GM23338 (cell line): Measurements from ENCODE around the gene TRAF3IP1. TPM values are rescaled to one million over a fixed set of nuclear protein-coding genes. Genes with fewer than 3 reads are reported as not detected.

Experiments used
- ATAC-seq: fragments of 200-7000 bp; cut with Tn5 transposase; 3 replicates; pipeline ENCODE4 v1.9.1; 2020
- DNase-seq: peaks from one replicate; pipeline ENCODE4 v3.0.0-alpha.2; 2015; ENCODE audit warnings: low spot score
- H2AFZ ChIP-seq: fragments of 200-600 bp; sonication (generic); 2 replicates; pipeline ENCODE4 v1.8.0; 2016; ENCODE audit warnings: antibody characterized with exemption, mild to moderate bottlenecking, moderate library complexity
- H3F3A ChIP-seq: fragments of 200-600 bp; sonication (generic); replicated peaks from 2 replicates; pipeline ENCODE4 v1.8.0; 2017; ENCODE audit warnings: antibody characterized with exemption, mixed run types, low read depth
- H3K27ac ChIP-seq: fragments of 200-600 bp; sonication (generic); 2 replicates; pipeline ENCODE4 v1.6.1; 2016; ENCODE audit warnings: low read depth
- H3K27me3 ChIP-seq: fragments of 200-600 bp; sonication (generic); 2 replicates; pipeline ENCODE4 v1.8.0; 2016; ENCODE audit warnings: mild to moderate bottlenecking, mixed run types, moderate library complexity; ENCODE audit not compliant: insufficient read depth
- H3K36me3 ChIP-seq: fragments of 200-600 bp; sonication (generic); 2 replicates; pipeline ENCODE4 v1.8.0; 2016; ENCODE audit warnings: mild to moderate bottlenecking; ENCODE audit not compliant: insufficient read depth
- H3K4me1 ChIP-seq: fragments of 200-600 bp; sonication (generic); 2 replicates; pipeline ENCODE4 v1.8.0; 2016; ENCODE audit warnings: mild to moderate bottlenecking, moderate library complexity; ENCODE audit not compliant: insufficient read depth
- H3K4me2 ChIP-seq: fragments of 200-600 bp; sonication (generic); 2 replicates; pipeline ENCODE4 v1.7.1; 2017; ENCODE audit warnings: mixed run types
- H3K4me3 ChIP-seq: fragments of 200-600 bp; sonication (generic); 2 replicates; pipeline ENCODE4 v1.6.1; 2016; ENCODE audit warnings: mixed run types
- H3K79me2 ChIP-seq: fragments of 200-600 bp; sonication (generic); replicated peaks from 2 replicates; pipeline ENCODE4 v1.8.0; 2017; ENCODE audit warnings: mild to moderate bottlenecking; ENCODE audit not compliant: insufficient read depth
- H3K9me2 ChIP-seq: fragments of 200-600 bp; sonication (generic); 2 replicates; pipeline ENCODE4 v1.8.0; 2017; ENCODE audit not compliant: insufficient read depth
- H4K20me1 ChIP-seq: fragments of 200-600 bp; sonication (generic); replicated peaks from 2 replicates; pipeline ENCODE4 v1.8.0; 2017; ENCODE audit warnings: mild to moderate bottlenecking; ENCODE audit not compliant: insufficient read depth
- H3K27ac Mint-ChIP-seq: 2 replicates; pipeline ENCODE4 v1.8.0; 2020; ENCODE audit warnings: inconsistent platforms, mild to moderate bottlenecking, moderate library complexity, mixed read lengths
- H3K27me3 Mint-ChIP-seq: 3 replicates; pipeline ENCODE4 v1.8.0; 2022; ENCODE audit warnings: low read depth, mild to moderate bottlenecking, moderate library complexity, mixed read lengths, inconsistent platforms; ENCODE audit not compliant: insufficient read depth, poor library complexity
- H3K36me3 Mint-ChIP-seq: 3 replicates; pipeline ENCODE4 v1.8.0; 2021; ENCODE audit warnings: low read depth, mild to moderate bottlenecking, inconsistent platforms, moderate library complexity, mixed read lengths
- H3K4me1 Mint-ChIP-seq: 3 replicates; pipeline ENCODE4 v1.8.0; 2020; ENCODE audit warnings: mild to moderate bottlenecking, inconsistent platforms, mixed read lengths
- H3K4me3 Mint-ChIP-seq: 3 replicates; pipeline ENCODE4 v1.8.0; 2021; ENCODE audit warnings: moderate library complexity, mild to moderate bottlenecking, inconsistent platforms, mixed read lengths
- H3K9me3 Mint-ChIP-seq: 3 replicates; pipeline ENCODE4 v1.8.0; 2020; ENCODE audit warnings: moderate library complexity, mild to moderate bottlenecking, inconsistent platforms, mixed read lengths
- EZH2phosphoT487 ChIP-seq: fragments of 200-600 bp; sonication (generic); IDR thresholded peaks from one replicate; pipeline ENCODE4 v1.8.1; 2018; ENCODE audit warnings: antibody characterized with exemption; ENCODE audit not compliant: unreplicated experiment
- JUNB ChIP-seq: IDR thresholded peaks from one replicate; pipeline ENCODE4 v1.6.1; 2016; ENCODE audit warnings: antibody characterized with exemption; ENCODE audit not compliant: unreplicated experiment
- STAT1 ChIP-seq: IDR thresholded peaks from one replicate; pipeline ENCODE4 v1.6.1; 2016; ENCODE audit warnings: antibody characterized with exemption; ENCODE audit not compliant: unreplicated experiment
- ZNF114 ChIP-seq: fragments of 250-450 bp; sonication (Bioruptor Pico); IDR thresholded peaks from 2 replicates; pipeline ENCODE4 v1.5.0; 2020; ENCODE audit warnings: mild to moderate bottlenecking, moderate library complexity
- polyA plus RNA-seq: library from polyadenylated mRNA; unstranded; fragments of >200 nt; fragmentation: Nextera tagmentation; extraction: Ambion mirVana; gene quantifications from 2 replicates; pipeline ENCODE4 v1.2.1, GENCODE V29; 2016
- total RNA-seq: library from RNA; depleted of rRNA; stranded (reverse); fragments of >200 nt; shearing (Covaris generic); gene quantifications from 2 replicates; pipeline ENCODE4 v1.2.3, GENCODE V29; 2014
- TF ChIP-seq, protein P1 (sequence below): fragments of 250-450 bp; sonication (Bioruptor Pico); IDR thresholded peaks from 2 replicates; pipeline ENCODE4 v1.5.0; 2020; ENCODE audit warnings: mild to moderate bottlenecking, moderate library complexity
- TF ChIP-seq, protein P2 (sequence below): IDR thresholded peaks from 2 replicates; pipeline ENCODE4 v1.6.1; 2016; ENCODE audit warnings: antibody characterized with exemption

The TRAF3IP1 gene
- total and polyA plus RNA-seq, 2 experiments from 2014 or later, result 12.5 to 20.7 TPM

DNA sequence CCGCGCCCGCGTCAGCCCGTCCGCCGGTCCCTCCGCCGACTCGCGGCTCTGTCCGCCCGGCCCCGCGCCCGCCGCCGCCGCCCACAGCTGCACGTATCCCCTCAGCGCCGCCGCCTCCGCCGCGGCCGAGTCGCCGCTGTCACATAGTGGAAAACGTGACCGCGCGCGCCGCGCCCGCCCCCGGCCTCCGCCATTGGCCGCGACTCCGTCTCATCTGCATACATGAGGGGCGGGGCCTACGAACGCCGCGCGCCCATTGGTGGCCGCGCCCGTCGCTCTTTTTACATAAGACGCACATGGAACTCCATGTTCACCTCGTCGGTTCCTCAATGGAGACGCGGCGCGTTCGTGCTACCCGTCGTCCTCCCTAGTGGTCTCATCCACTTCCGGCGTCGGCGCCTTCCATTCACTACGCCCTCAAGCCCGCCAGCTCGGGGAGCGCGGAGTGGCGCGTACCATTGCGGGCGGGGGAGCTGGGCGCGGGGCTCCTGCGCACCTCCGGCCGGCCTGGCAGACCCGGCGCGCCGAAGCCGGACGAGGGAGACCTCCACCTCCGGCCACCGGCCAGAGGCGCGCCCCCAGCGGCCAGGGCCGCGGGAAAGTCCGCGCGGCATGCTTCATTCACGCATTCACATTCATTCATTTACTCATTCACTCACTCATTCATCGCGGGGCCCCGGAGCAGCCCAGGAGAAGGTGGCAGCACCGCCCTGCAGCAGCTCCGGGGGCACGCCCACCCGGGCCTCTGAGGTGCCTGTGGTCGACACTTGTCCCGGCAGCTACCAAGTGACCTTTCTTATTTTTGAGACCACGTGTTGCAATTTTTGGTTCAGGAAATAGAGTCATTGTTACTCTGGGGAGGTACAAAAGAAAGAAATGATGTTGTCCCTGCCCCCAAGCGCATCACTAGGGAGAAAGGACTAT lies 31.4 kb upstream of the TRAF3IP1 start (continued):
- TF ChIP-seq, protein P1, sequence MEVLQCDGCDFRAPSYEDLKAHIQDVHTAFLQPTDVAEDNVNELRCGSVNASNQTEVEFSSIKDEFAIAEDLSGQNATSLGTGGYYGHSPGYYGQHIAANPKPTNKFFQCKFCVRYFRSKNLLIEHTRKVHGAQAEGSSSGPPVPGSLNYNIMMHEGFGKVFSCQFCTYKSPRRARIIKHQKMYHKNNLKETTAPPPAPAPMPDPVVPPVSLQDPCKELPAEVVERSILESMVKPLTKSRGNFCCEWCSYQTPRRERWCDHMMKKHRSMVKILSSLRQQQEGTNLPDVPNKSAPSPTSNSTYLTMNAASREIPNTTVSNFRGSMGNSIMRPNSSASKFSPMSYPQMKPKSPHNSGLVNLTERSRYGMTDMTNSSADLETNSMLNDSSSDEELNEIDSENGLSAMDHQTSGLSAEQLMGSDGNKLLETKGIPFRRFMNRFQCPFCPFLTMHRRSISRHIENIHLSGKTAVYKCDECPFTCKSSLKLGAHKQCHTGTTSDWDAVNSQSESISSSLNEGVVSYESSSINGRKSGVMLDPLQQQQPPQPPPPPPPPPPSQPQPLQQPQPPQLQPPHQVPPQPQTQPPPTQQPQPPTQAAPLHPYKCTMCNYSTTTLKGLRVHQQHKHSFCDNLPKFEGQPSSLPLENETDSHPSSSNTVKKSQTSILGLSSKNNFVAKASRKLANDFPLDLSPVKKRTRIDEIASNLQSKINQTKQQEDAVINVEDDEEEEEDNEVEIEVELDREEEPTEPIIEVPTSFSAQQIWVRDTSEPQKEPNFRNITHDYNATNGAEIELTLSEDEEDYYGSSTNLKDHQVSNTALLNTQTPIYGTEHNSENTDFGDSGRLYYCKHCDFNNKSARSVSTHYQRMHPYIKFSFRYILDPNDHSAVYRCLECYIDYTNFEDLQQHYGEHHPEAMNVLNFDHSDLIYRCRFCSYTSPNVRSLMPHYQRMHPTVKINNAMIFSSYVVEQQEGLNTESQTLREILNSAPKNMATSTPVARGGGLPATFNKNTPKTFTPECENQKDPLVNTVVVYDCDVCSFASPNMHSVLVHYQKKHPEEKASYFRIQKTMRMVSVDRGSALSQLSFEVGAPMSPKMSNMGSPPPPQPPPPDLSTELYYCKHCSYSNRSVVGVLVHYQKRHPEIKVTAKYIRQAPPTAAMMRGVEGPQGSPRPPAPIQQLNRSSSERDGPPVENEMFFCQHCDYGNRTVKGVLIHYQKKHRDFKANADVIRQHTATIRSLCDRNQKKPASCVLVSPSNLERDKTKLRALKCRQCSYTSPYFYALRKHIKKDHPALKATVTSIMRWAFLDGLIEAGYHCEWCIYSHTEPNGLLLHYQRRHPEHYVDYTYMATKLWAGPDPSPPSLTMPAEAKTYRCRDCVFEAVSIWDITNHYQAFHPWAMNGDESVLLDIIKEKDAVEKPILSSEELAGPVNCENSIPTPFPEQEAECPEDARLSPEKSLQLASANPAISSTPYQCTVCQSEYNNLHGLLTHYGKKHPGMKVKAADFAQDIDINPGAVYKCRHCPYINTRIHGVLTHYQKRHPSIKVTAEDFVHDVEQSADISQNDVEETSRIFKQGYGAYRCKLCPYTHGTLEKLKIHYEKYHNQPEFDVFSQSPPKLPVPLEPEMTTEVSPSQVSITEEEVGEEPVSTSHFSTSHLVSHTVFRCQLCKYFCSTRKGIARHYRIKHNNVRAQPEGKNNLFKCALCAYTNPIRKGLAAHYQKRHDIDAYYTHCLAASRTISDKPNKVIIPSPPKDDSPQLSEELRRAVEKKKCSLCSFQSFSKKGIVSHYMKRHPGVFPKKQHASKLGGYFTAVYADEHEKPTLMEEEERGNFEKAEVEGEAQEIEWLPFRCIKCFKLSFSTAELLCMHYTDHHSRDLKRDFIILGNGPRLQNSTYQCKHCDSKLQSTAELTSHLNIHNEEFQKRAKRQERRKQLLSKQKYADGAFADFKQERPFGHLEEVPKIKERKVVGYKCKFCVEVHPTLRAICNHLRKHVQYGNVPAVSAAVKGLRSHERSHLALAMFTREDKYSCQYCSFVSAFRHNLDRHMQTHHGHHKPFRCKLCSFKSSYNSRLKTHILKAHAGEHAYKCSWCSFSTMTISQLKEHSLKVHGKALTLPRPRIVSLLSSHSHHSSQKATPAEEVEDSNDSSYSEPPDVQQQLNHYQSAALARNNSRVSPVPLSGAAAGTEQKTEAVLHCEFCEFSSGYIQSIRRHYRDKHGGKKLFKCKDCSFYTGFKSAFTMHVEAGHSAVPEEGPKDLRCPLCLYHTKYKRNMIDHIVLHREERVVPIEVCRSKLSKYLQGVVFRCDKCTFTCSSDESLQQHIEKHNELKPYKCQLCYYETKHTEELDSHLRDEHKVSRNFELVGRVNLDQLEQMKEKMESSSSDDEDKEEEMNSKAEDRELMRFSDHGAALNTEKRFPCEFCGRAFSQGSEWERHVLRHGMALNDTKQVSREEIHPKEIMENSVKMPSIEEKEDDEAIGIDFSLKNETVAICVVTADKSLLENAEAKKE (CRISPR knock-in tag), result no peak
- TF ChIP-seq STAT1 (no peak), ZNF114 (no peak), JUNB (no peak)
- TF ChIP-seq, protein P2, sequence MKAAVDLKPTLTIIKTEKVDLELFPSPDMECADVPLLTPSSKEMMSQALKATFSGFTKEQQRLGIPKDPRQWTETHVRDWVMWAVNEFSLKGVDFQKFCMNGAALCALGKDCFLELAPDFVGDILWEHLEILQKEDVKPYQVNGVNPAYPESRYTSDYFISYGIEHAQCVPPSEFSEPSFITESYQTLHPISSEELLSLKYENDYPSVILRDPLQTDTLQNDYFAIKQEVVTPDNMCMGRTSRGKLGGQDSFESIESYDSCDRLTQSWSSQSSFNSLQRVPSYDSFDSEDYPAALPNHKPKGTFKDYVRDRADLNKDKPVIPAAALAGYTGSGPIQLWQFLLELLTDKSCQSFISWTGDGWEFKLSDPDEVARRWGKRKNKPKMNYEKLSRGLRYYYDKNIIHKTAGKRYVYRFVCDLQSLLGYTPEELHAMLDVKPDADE, result peak; percentile 51

DNA sequence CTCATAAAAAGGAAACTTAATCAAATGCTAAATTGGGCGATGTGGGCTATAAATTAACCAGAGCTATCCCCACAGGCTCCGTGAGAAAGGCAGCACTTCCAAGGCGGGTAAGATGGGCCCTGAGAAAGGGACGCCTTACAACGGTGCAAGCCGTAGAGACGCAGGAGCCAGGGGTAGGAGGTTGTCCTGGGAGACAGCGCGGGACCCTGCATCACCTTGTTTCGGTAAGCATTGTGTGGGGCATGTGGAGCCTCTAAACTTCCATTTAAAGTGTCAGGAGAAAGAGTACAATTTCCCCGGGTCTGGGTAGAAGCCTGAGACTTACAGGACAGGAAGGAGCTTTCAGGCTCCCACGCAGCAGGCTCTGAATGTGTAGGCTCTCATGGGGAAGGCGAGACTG lies 30.7 kb upstream of the TRAF3IP1 start:
- H3F3A ChIP-seq, result peaks cover 4% of the 10 kb centered on the region; the same call in 1 of the 2 replicates
- peak overlapping the region; percentile 98 for H3K4me2 ChIP-seq
- H3K27me3 ChIP-seq, result peaks cover 6% of the 10 kb centered on the region; the same call in 1 of the 2 replicates
- peaks cover 11% of the 10 kb centered on the region for H3K79me2 ChIP-seq
- 0 out of 2 replicates have a peak overlapping the region, but pooled peaks have one; percentile 9 for H3K27ac ChIP-seq
- Mint-ChIP-seq H3K36me3 (no peaks in the 10 kb centered on the region; the same call in 2 of the 3 replicates), H3K27me3 (peaks cover 20% of the 10 kb centered on the region), H3K27ac (peak overlapping the region; percentile 36; the same call in 1 of the 2 replicates), H3K4me1 (peaks cover 38% of the 10 kb centered on the region), H3K4me3 (peak overlapping the region; percentile 87), H3K9me3 (no peaks in the 10 kb centered on the region)
- H3K4me3 ChIP-seq, result peak overlapping the region; percentile 78
- DNase-seq, result no peak
- H3K36me3 ChIP-seq, result no peaks in the 10 kb centered on the region
- peak; percentile 3; the same call in 2 of the 3 replicates for ATAC-seq
- peak overlapping the region; percentile 99 for H2AFZ ChIP-seq
- H4K20me1 ChIP-seq, result peaks cover 15% of the 10 kb centered on the region; the same call in 1 of the 2 replicates
- H3K4me1 ChIP-seq, result peaks cover 26% of the 10 kb centered on the region
- no peaks in the 10 kb centered on the region for H3K9me2 ChIP-seq
- TF ChIP-seq, protein P2, result no peak
- TF ChIP-seq EZH2phosphoT487, result no peak
